K562 (cell line): ENCODE data around the gene CEACAM7. TPM values are rescaled to one million over a fixed set of nuclear protein-coding genes. Genes with fewer than 3 reads are reported as not detected.

ENCODE experiments used
- ATAC-seq: fragments of 200-7000 bp; cut with Tn5 transposase; 3 replicates; pipeline ENCODE4 v1.9.1; 2020; ENCODE audit warnings: moderate library complexity
- BruUV-seq: library from RNA; stranded (reverse); fragments of 400-500 nt; replicated peaks from 2 replicates; lab custom pipeline; 2021; lab: Mats Ljungman, UMichigan
- CTCF ChIA-PET: fragments of 300-600 bp; formaldehyde crosslinking; extraction: SDS; loops from one replicate; lab custom pipeline; 2021; ENCODE audit warnings: low intra/inter-chr PET ratio; lab: Yijun Ruan, JAX
- POLR2A ChIA-PET: fragments of 300-600, 350-650 bp; sonication (Branson Sonifier 250); formaldehyde crosslinking; extraction: SDS; loops from one replicate; lab custom pipeline; 2021; ENCODE audit warnings: antibody characterized with exemption, inconsistent platforms; lab: Yijun Ruan, JAX
- DNase-seq, 4 experiments: peaks; one replicate each; pipeline versions ENCODE4 v3.0.0 to v3.0.0-alpha.2; 2011 to 2018; ENCODE audit warnings: low spot score in 3 of 4, mixed read lengths in 3 of 4; ENCODE audit errors: extremely low read depth in 1 of 4
- FAIRE-seq: peaks from 2 replicates; lab custom pipeline; 2011; peaks lifted over from hg19 to GRCh38; lab: Jason Lieb, UNC
- H2AFZ ChIP-seq: 2 replicates; pipeline ENCODE4 v1.6.0; 2011; ENCODE audit warnings: low read depth, low read length, control low read depth, inconsistent platforms
- H3K27ac ChIP-seq: fragments of 200-600 bp; 3 replicates; pipeline ENCODE4 v1.8.0; 2011; ENCODE audit warnings: low read depth, mild to moderate bottlenecking, control low read depth, inconsistent platforms, low read length, moderate library complexity, mixed read lengths; ENCODE audit errors: extremely low read depth
- H3K27me3 ChIP-seq, 2 experiments: fragments of 300-600 bp in 1 of 2; 2 replicates in 1 of 2; 3 replicates in 1 of 2; pipeline versions ENCODE4 v1.6.0 to v1.8.0; 2011; ENCODE audit warnings: inconsistent platforms in 2 of 2, low read length in 2 of 2, mild to moderate bottlenecking in 1 of 2, mixed read lengths in 1 of 2, moderate library complexity in 1 of 2; ENCODE audit not compliant: control insufficient read depth in 2 of 2, insufficient read depth in 2 of 2
- H3K36me3 ChIP-seq: fragments of 300-600 bp; 3 replicates; pipeline ENCODE4 v1.8.0; 2011; ENCODE audit warnings: mild to moderate bottlenecking, low read length, inconsistent platforms; ENCODE audit not compliant: control insufficient read depth, insufficient read depth
- H3K4me1 ChIP-seq, 2 experiments: fragments of 200-600 bp in 1 of 2; replicated peaks in 1 of 2; 2 replicates in 1 of 2; 3 replicates in 1 of 2; pipeline versions ENCODE4 v1.5.1 to v1.8.0; 2011; ENCODE audit warnings: inconsistent platforms in 2 of 2, low read length in 2 of 2, mild to moderate bottlenecking in 1 of 2, mixed read lengths in 1 of 2, moderate library complexity in 1 of 2; ENCODE audit not compliant: control insufficient read depth in 2 of 2, insufficient read depth in 2 of 2
- H3K4me2 ChIP-seq: 2 replicates; pipeline ENCODE4 v1.6.1; 2011; ENCODE audit warnings: low read length, control low read depth, inconsistent platforms, mixed read lengths; ENCODE audit not compliant: insufficient read depth
- H3K4me3 ChIP-seq: fragments of 200-600 bp; sonication (generic), shearing (Covaris generic); 2 replicates; pipeline ENCODE4 v1.5.1; 2016; ENCODE audit warnings: control low read depth, inconsistent platforms
- H3K79me2 ChIP-seq: fragments of 200-600 bp; 3 replicates; pipeline ENCODE4 v1.8.0; 2011; ENCODE audit warnings: low read length, inconsistent platforms; ENCODE audit not compliant: control insufficient read depth, insufficient read depth
- H3K9ac ChIP-seq, 2 experiments: 2 replicates each; pipeline versions ENCODE4 v1.6.0 to v1.6.1; 2011; ENCODE audit warnings: low read depth in 2 of 2, low read length in 2 of 2, control low read depth in 1 of 2, inconsistent platforms in 1 of 2, mild to moderate bottlenecking in 1 of 2, mixed read lengths in 1 of 2; ENCODE audit not compliant: insufficient read depth in 1 of 2
- H3K9me1 ChIP-seq: one replicate; pipeline ENCODE4 v1.6.0; 2011; ENCODE audit warnings: inconsistent platforms, mild to moderate bottlenecking, low read length, moderate library complexity; ENCODE audit not compliant: control insufficient read depth, insufficient read depth
- H3K9me3 ChIP-seq: replicated peaks from 2 replicates; pipeline ENCODE4 v1.5.1; 2011; ENCODE audit warnings: low read depth, low read length, inconsistent platforms; ENCODE audit not compliant: control insufficient read depth, insufficient read depth
- H4K20me1 ChIP-seq: replicated peaks from 2 replicates; pipeline ENCODE4 v1.6.1; 2011; ENCODE audit warnings: low read length, inconsistent platforms, mixed read lengths; ENCODE audit not compliant: control insufficient read depth, insufficient read depth
- GMEB1 ChIP-seq: fragments of 250-450 bp; sonication (Bioruptor Pico); IDR thresholded peaks from 2 replicates; pipeline ENCODE4 v1.4.0; 2020; ENCODE audit warnings: mild to moderate bottlenecking
- WGBS: fragments of 100-300 bp; shearing (Covaris generic); methylation state at CpG from one replicate; pipeline ENCODE4 v1.1.6; 2016; ENCODE audit warnings: low coverage, mixed read lengths; ENCODE audit not compliant: insufficient coverage; ENCODE audit errors: missing lambda C conversion rate; 5-methylcytosine and 5-hydroxymethylcytosine counted together
- in situ Hi-C: fragments of 300-500 bp; cut with MboI; formaldehyde crosslinking; loops from 4 replicates; pipeline ENCODE4 v1.15.0; 2018; ENCODE audit warnings: inconsistent platforms, mixed read lengths
- intact Hi-C: fragments of 100-400 bp; cut with micrococcal nuclease; formaldehyde crosslinking; loops from 2 replicates; pipeline ENCODE4 v1.14.2; 2022
- polyA plus RNA-seq, 8 experiments: library from polyadenylated mRNA; depleted of rRNA in 4 of 8; stranded (reverse) in 5 of 8; unstranded in 3 of 8; fragments of >200 nt; fragmentation: Nextera tagmentation in 2 of 8; fragmentation: Illumina TruSeq in 1 of 8; extraction: Ambion mirVana in 2 of 8; extraction: Trizol in 1 of 8; gene quantifications; 2 replicates each; pipeline versions ENCODE4 v1.2.1 to v1.2.3, GENCODE V29; 2011 to 2014; ENCODE audit warnings: inconsistent platforms in 1 of 8, missing spikeins in 1 of 8
- small RNA-seq: library from RNA; depleted of rRNA; stranded (forward); fragments of <200 nt; gene quantifications from one replicate; pipeline ENCODE3, GENCODE V24; 2014
- total RNA-seq, 7 experiments: library from RNA; depleted of rRNA in 6 of 7; stranded (reverse); fragments of >200 nt in 6 of 7; fragmentation: Illumina TruSeq in 2 of 7; extraction: Trizol in 2 of 7; gene quantifications; 2 replicates each; pipeline versions ENCODE4 v1.2.1 to v1.2.3, GENCODE V29; 2011 to 2021; ENCODE audit warnings: low replicate concordance in 1 of 7

Gene CEACAM7
- total and polyA plus RNA-seq, 9 of the 15 experiments (the other 6 are each of a cell fraction or from before 2014, with no cell fraction given), result not detected

DNA sequence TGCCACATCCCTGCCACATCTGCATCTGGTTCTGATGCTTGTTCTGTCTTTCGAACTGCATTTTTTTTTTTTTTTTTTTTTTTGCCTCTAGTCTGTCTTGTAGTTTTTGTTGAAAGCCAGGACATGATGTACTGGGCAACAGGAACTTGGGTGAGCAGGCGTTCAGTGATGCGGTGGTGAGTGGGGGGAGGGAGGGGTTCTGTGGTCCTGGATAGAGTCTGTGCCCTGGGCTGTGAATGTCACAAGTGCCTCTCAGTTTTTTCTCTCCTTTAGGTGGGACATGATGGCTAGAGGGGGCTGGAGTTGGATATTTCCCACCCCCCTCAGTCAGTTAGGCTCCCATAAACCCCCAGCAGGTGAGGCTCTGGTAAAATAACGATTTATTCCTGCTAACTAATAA lies 64.7 kb downstream of the CEACAM7 start:
- FAIRE-seq (no peak), ATAC-seq (no peak), DNase-seq (no peak)
- Histone ChIP-seq H3K27me3 (peaks cover 0 to 5% of the 10 kb centered on the region in 2 experiments; a peak in 1 of 5 replicates), H4K20me1 (no peaks in the 10 kb centered on the region), H3K9ac (no peak overlapping the region), H2AFZ (no peak overlapping the region), H3K27ac (no peak overlapping the region), H3K4me2 (no peak overlapping the region), H3K9me3 (no peaks in the 10 kb centered on the region), H3K4me1 (no peaks in the 10 kb centered on the region), H3K36me3 (no peaks in the 10 kb centered on the region), H3K4me3 (no peak overlapping the region), H3K79me2 (no peaks in the 10 kb centered on the region), H3K9me1 (no peaks in the 10 kb centered on the region)
- ChIA-PET CTCF (no interaction called here), POLR2A (no interaction called here)
- intact Hi-C loops (no loop called here), in situ Hi-C loops (no loop called here)
- no TSS peak for BruUV-seq
- 0% methylated on average over 4 of the region's 4 CpGs for WGBS
- no peak for TF ChIP-seq GMEB1 (CRISPR knock-in tag)

Small RNAs within 50 kb of the gene (small RNA-seq; reads per million reads assigned to genes)
- not detected for gene AC243960.4

Other genes with a start within 250 kb of the CEACAM7 start
Only the 7 nearest of the 13 such genes appear.
- 0.12 and 0.14 TPM in 2 replicates for gene CEACAM21, start 112.1 kb downstream of the CEACAM7 start, total RNA-seq (2014; rRNA removed)
- 0.13 and 0.18 TPM in 2 replicates for gene CEACAM21, start 112.1 kb downstream of the CEACAM7 start, total RNA-seq (2014; rRNA removed; fragmentation: Illumina TruSeq; extraction: Trizol)
- gene CEACAM21, start 112.1 kb downstream of the CEACAM7 start, total RNA-seq (2015; rRNA removed; fragmentation: Illumina TruSeq; extraction: Trizol), result 0.40 and 0.49 TPM in 2 replicates
- gene CEACAM21, start 112.1 kb downstream of the CEACAM7 start, total RNA-seq (2021), result 0.18 TPM in 2 replicates
- 0.06 TPM in 1 of 2 replicates, not detected in the other for gene CEACAM21, start 112.1 kb downstream of the CEACAM7 start, polyA plus RNA-seq (2011; rRNA removed)
- 0.24 and 0.30 TPM in 2 replicates for gene CEACAM21, start 112.1 kb downstream of the CEACAM7 start, polyA plus RNA-seq (2014; fragmentation: Illumina TruSeq; extraction: Trizol)
- gene CEACAM21, start 112.1 kb downstream of the CEACAM7 start, polyA plus RNA-seq (2014; fragmentation: Nextera tagmentation; extraction: Ambion mirVana), result under 1 TPM in 1 of 2 experiments, not detected in 1; 0.24 TPM
- 0.11 TPM in 1 of 2 replicates, not detected in the other for gene CEACAM21, start 112.1 kb downstream of the CEACAM7 start, polyA plus RNA-seq (2014; rRNA removed)
- gene CEACAM4, start 61.2 kb downstream of the CEACAM7 start, total RNA-seq (2014; rRNA removed), result not detected in 2 replicates
- gene CEACAM4, start 61.2 kb downstream of the CEACAM7 start, total RNA-seq (2014; rRNA removed; fragmentation: Illumina TruSeq; extraction: Trizol), result not detected in 2 replicates
- not detected in 2 replicates for gene CEACAM4, start 61.2 kb downstream of the CEACAM7 start, total RNA-seq (2015; rRNA removed; fragmentation: Illumina TruSeq; extraction: Trizol)
- gene CEACAM4, start 61.2 kb downstream of the CEACAM7 start, total RNA-seq (2021), result not detected in 2 replicates
- not detected in 2 replicates for gene CEACAM4, start 61.2 kb downstream of the CEACAM7 start, polyA plus RNA-seq (2011; rRNA removed)
- not detected in 2 replicates for gene CEACAM4, start 61.2 kb downstream of the CEACAM7 start, polyA plus RNA-seq (2014; fragmentation: Illumina TruSeq; extraction: Trizol)
- gene CEACAM4, start 61.2 kb downstream of the CEACAM7 start, polyA plus RNA-seq (2014; fragmentation: Nextera tagmentation; extraction: Ambion mirVana), result not detected
- gene CEACAM4, start 61.2 kb downstream of the CEACAM7 start, polyA plus RNA-seq (2014; rRNA removed), result not detected in 2 replicates
- not detected in 2 replicates for gene CEACAM5, start 20.4 kb upstream of the CEACAM7 start, total RNA-seq (2014; rRNA removed)
- not detected in 2 replicates for gene CEACAM5, start 20.4 kb upstream of the CEACAM7 start, total RNA-seq (2014; rRNA removed; fragmentation: Illumina TruSeq; extraction: Trizol)
- gene CEACAM5, start 20.4 kb upstream of the CEACAM7 start, total RNA-seq (2015; rRNA removed; fragmentation: Illumina TruSeq; extraction: Trizol), result not detected in 2 replicates
- gene CEACAM5, start 20.4 kb upstream of the CEACAM7 start, total RNA-seq (2021), result 0.33 and 1.7 TPM in 2 replicates
- not detected in 2 replicates for gene CEACAM5, start 20.4 kb upstream of the CEACAM7 start, polyA plus RNA-seq (2011; rRNA removed)
- gene CEACAM5, start 20.4 kb upstream of the CEACAM7 start, polyA plus RNA-seq (2014; fragmentation: Illumina TruSeq; extraction: Trizol), result not detected in 2 replicates
- not detected for gene CEACAM5, start 20.4 kb upstream of the CEACAM7 start, polyA plus RNA-seq (2014; fragmentation: Nextera tagmentation; extraction: Ambion mirVana)
- not detected in 2 replicates for gene CEACAM5, start 20.4 kb upstream of the CEACAM7 start, polyA plus RNA-seq (2014; rRNA removed)
- not detected in 2 replicates for gene CEACAM6, start 67.3 kb upstream of the CEACAM7 start, total RNA-seq (2014; rRNA removed)
- gene CEACAM6, start 67.3 kb upstream of the CEACAM7 start, total RNA-seq (2014; rRNA removed; fragmentation: Illumina TruSeq; extraction: Trizol), result not detected in 2 replicates
- gene CEACAM6, start 67.3 kb upstream of the CEACAM7 start, total RNA-seq (2015; rRNA removed; fragmentation: Illumina TruSeq; extraction: Trizol), result not detected in 2 replicates
- gene CEACAM6, start 67.3 kb upstream of the CEACAM7 start, total RNA-seq (2021), result 0.24 and 0.29 TPM in 2 replicates
- not detected in 2 replicates for gene CEACAM6, start 67.3 kb upstream of the CEACAM7 start, polyA plus RNA-seq (2011; rRNA removed)
- gene CEACAM6, start 67.3 kb upstream of the CEACAM7 start, polyA plus RNA-seq (2014; fragmentation: Illumina TruSeq; extraction: Trizol), result not detected in 2 replicates
- not detected for gene CEACAM6, start 67.3 kb upstream of the CEACAM7 start, polyA plus RNA-seq (2014; fragmentation: Nextera tagmentation; extraction: Ambion mirVana)
- not detected in 2 replicates for gene CEACAM6, start 67.3 kb upstream of the CEACAM7 start, polyA plus RNA-seq (2014; rRNA removed)
- gene CEACAM3, start 108.3 kb upstream of the CEACAM7 start, total RNA-seq (2014; rRNA removed), result not detected in 2 replicates
- gene CEACAM3, start 108.3 kb upstream of the CEACAM7 start, total RNA-seq (2014; rRNA removed; fragmentation: Illumina TruSeq; extraction: Trizol), result not detected in 2 replicates
- gene CEACAM3, start 108.3 kb upstream of the CEACAM7 start, total RNA-seq (2015; rRNA removed; fragmentation: Illumina TruSeq; extraction: Trizol), result not detected in 2 replicates
- not detected in 2 replicates for gene CEACAM3, start 108.3 kb upstream of the CEACAM7 start, total RNA-seq (2021)
- gene CEACAM3, start 108.3 kb upstream of the CEACAM7 start, polyA plus RNA-seq (2011; rRNA removed), result not detected in 2 replicates
- gene CEACAM3, start 108.3 kb upstream of the CEACAM7 start, polyA plus RNA-seq (2014; fragmentation: Illumina TruSeq; extraction: Trizol), result not detected in 2 replicates
- not detected for gene CEACAM3, start 108.3 kb upstream of the CEACAM7 start, polyA plus RNA-seq (2014; fragmentation: Nextera tagmentation; extraction: Ambion mirVana)
- gene CEACAM3, start 108.3 kb upstream of the CEACAM7 start, polyA plus RNA-seq (2014; rRNA removed), result not detected in 2 replicates
- 0.29 TPM in 1 of 2 replicates, not detected in the other for gene LYPD4, start 156.4 kb upstream of the CEACAM7 start, total RNA-seq (2014; rRNA removed)
- not detected in 2 replicates for gene LYPD4, start 156.4 kb upstream of the CEACAM7 start, total RNA-seq (2014; rRNA removed; fragmentation: Illumina TruSeq; extraction: Trizol)
- gene LYPD4, start 156.4 kb upstream of the CEACAM7 start, total RNA-seq (2015; rRNA removed; fragmentation: Illumina TruSeq; extraction: Trizol), result not detected in 2 replicates
- gene LYPD4, start 156.4 kb upstream of the CEACAM7 start, total RNA-seq (2021), result not detected in 2 replicates
- not detected in 2 replicates for gene LYPD4, start 156.4 kb upstream of the CEACAM7 start, polyA plus RNA-seq (2011; rRNA removed)
- gene LYPD4, start 156.4 kb upstream of the CEACAM7 start, polyA plus RNA-seq (2014; fragmentation: Illumina TruSeq; extraction: Trizol), result not detected in 2 replicates
- under 1 TPM in 1 of 2 experiments, not detected in 1; 0.11 TPM for gene LYPD4, start 156.4 kb upstream of the CEACAM7 start, polyA plus RNA-seq (2014; fragmentation: Nextera tagmentation; extraction: Ambion mirVana)
- not detected in 2 replicates for gene LYPD4, start 156.4 kb upstream of the CEACAM7 start, polyA plus RNA-seq (2014; rRNA removed)
- gene DMRTC2, start 156.8 kb upstream of the CEACAM7 start, total RNA-seq (2014; rRNA removed), result not detected in 2 replicates
- not detected in 2 replicates for gene DMRTC2, start 156.8 kb upstream of the CEACAM7 start, total RNA-seq (2014; rRNA removed; fragmentation: Illumina TruSeq; extraction: Trizol)
- gene DMRTC2, start 156.8 kb upstream of the CEACAM7 start, total RNA-seq (2015; rRNA removed; fragmentation: Illumina TruSeq; extraction: Trizol), result not detected in 2 replicates
- not detected in 2 replicates for gene DMRTC2, start 156.8 kb upstream of the CEACAM7 start, total RNA-seq (2021)
- gene DMRTC2, start 156.8 kb upstream of the CEACAM7 start, polyA plus RNA-seq (2011; rRNA removed), result not detected in 2 replicates
- not detected in 2 replicates for gene DMRTC2, start 156.8 kb upstream of the CEACAM7 start, polyA plus RNA-seq (2014; fragmentation: Illumina TruSeq; extraction: Trizol)
- under 1 TPM in 1 of 2 experiments, not detected in 1; 0.03 TPM for gene DMRTC2, start 156.8 kb upstream of the CEACAM7 start, polyA plus RNA-seq (2014; fragmentation: Nextera tagmentation; extraction: Ambion mirVana)
- 0.04 TPM in 1 of 2 replicates, not detected in the other for gene DMRTC2, start 156.8 kb upstream of the CEACAM7 start, polyA plus RNA-seq (2014; rRNA removed)